Thyroid gland (tissue), 4 donors: ENCODE results near the gene PALM. TPM values are rescaled to one million over a fixed set of nuclear protein-coding genes. Genes with fewer than 3 reads are reported as not detected.

Experiments
- DNase-seq, 2 donors: peaks; one replicate each; pipeline ENCODE4 v3.0.0-alpha.2; 2019
- H3K27ac ChIP-seq, 3 donors: fragments of 200-600 bp; sonication (generic); 1 replicate in 2 of 3; 2 replicates in 1 of 3; pipeline ENCODE4 v1.5.1; 2016 to 2019; ENCODE audit warnings: mild to moderate bottlenecking in 1 of 3, moderate library complexity in 1 of 3
- H3K27me3 ChIP-seq: fragments of 200-600 bp; sonication (generic); one replicate; pipeline ENCODE4 v1.5.1; 2019
- H3K36me3 ChIP-seq, 2 donors: fragments of 200-600 bp; sonication (generic); one replicate each; pipeline ENCODE4 v1.5.1; 2016 to 2019
- H3K4me1 ChIP-seq, 2 donors: fragments of 200-600 bp; sonication (generic); one replicate each; pipeline ENCODE4 v1.5.1; 2017 to 2019
- H3K4me3 ChIP-seq, 3 donors: fragments of 200-600 bp; sonication (generic); replicated peaks in 1 of 3; 1 replicate in 2 of 3; 2 replicates in 1 of 3; pipeline ENCODE4 v1.5.1; 2016; ENCODE audit warnings: mild to moderate bottlenecking in 1 of 3
- H3K9me3 ChIP-seq: fragments of 200-600 bp; sonication (generic); one replicate; pipeline ENCODE4 v1.5.1; 2017
- CTCF ChIP-seq, 6 experiments: fragments of 200-600 bp in 3 of 6; fragments of 450-650 bp in 3 of 6; sonication (generic) in 3 of 6; IDR thresholded peaks; one replicate each; pipeline ENCODE4 v1.5.1; 2016 to 2019; ENCODE audit warnings: antibody characterized with exemption in 6 of 6, mild to moderate bottlenecking in 2 of 6, inconsistent platforms in 1 of 6, moderate library complexity in 1 of 6
- POLR2A ChIP-seq, 2 donors: fragments of 450-650 bp; IDR thresholded peaks; one replicate each; pipeline ENCODE4 v1.6.1; 2017; ENCODE audit warnings: antibody characterized with exemption in 2 of 2, mild to moderate bottlenecking in 2 of 2, moderate library complexity in 1 of 2
- WGBS, 2 donors: methylation state at CpG; one replicate each; pipeline ENCODE4 v1.1.5; 2017; 5-methylcytosine and 5-hydroxymethylcytosine counted together
- intact Hi-C: fragments of 100-400 bp; cut with DNase I; formaldehyde crosslinking; loops from one replicate; pipeline ENCODE4 v1.15.1; 2023
- total RNA-seq, 4 donors: library from RNA; depleted of rRNA; stranded (reverse); fragments of >200 nt; gene quantifications; one replicate each; pipeline ENCODE4 v1.2.3, GENCODE V29; 2016

PALM gene
- total RNA-seq: 10 to 100 TPM; 18.9 to 45.5 (median 27.7) TPM

GRCh38 chr19:708154-709143 is at the start of gene PALM:
PALM (plus strand) TSS chr19:708935; CDS start chr19:709147, 212 bp downstream.
- peaks cover 11 to 39% of the 10 kb centered on the region in 2 donors for H3K4me1 ChIP-seq
- no peaks in the 10 kb centered on the region for H3K36me3 ChIP-seq
- intact Hi-C loops: no loop called here
- H3K4me3 ChIP-seq: peak within 1 kb of the TSS in 2 of 3 donors; percentile 7 to 68
- H3K27ac ChIP-seq: peak within 1 kb of the TSS; percentile 49 to 77 (median 74)
- TF ChIP-seq CTCF (IDR thresholded peaks at IDR 0.05) (peak in 1 of 6 experiments; percentile 41), POLR2A (IDR thresholded peaks at IDR 0.05) (no peak)
- DNase-seq: peak; percentile 19 to 21
- H3K9me3 ChIP-seq: no peaks in the 10 kb centered on the region
- 41 to 70% methylated on average over 6 to 9 of the region's 93 CpGs for WGBS, 2 donors
- no peaks in the 10 kb centered on the region for H3K27me3 ChIP-seq

GRCh38 chr19:660793-661426 is 47.8 kb upstream of the PALM start:
- Histone ChIP-seq H3K36me3 (no peaks in the 10 kb centered on the region), H3K27me3 (no peaks in the 10 kb centered on the region), H3K4me3 (peak overlapping the region in 1 of 3 donors; percentile 98), H3K4me1 (peaks cover 27 to 50% of the 10 kb centered on the region in 2 donors), H3K27ac (peak overlapping the region in 2 of 3 donors; percentile 17 to 40), H3K9me3 (no peaks in the 10 kb centered on the region)
- intact Hi-C loops: no loop called here
- no peak for DNase-seq
- TF ChIP-seq CTCF (IDR thresholded peaks at IDR 0.05) (no peak), POLR2A (IDR thresholded peaks at IDR 0.05) (no peak)
- WGBS, 2 donors: 71 to 74% methylated on average over 5 to 17 of the region's 20 CpGs

GRCh38 chr19:661427-662196 is 47.1 kb upstream of the PALM start:
- intact Hi-C loops: no loop called here
- WGBS, 2 donors: 30 to 31% methylated on average over 28 to 31 of the region's 31 CpGs
- DNase-seq: no peak

More at GRCh38 chr19:661427-662196, 47.1 kb upstream of the PALM start:
- H3K9me3 ChIP-seq: no peaks in the 10 kb centered on the region
- no peak for TF ChIP-seq CTCF (IDR thresholded peaks at IDR 0.05)
- TF ChIP-seq POLR2A (IDR thresholded peaks at IDR 0.05): no peak
- H3K27me3 ChIP-seq: no peaks in the 10 kb centered on the region
- no peaks in the 10 kb centered on the region for H3K36me3 ChIP-seq
- peak overlapping the region in 2 of 3 donors; percentile 40 to 77 for H3K27ac ChIP-seq
- H3K4me3 ChIP-seq: peak overlapping the region; percentile 82 to 98 (median 94)
- H3K4me1 ChIP-seq: peaks cover 27 to 50% of the 10 kb centered on the region in 2 donors
